GM23338 (cell line): ENCODE results near the gene KRTAP10-10. TPM values are rescaled to one million over a fixed set of nuclear protein-coding genes. Genes with fewer than 3 reads are reported as not detected.

Experiments
- ATAC-seq: fragments of 200-7000 bp; cut with Tn5 transposase; 3 replicates; pipeline ENCODE4 v1.9.1; 2020
- DNase-seq: peaks from one replicate; pipeline ENCODE4 v3.0.0-alpha.2; 2015; ENCODE audit warnings: low spot score
- H2AFZ ChIP-seq: fragments of 200-600 bp; sonication (generic); 2 replicates; pipeline ENCODE4 v1.8.0; 2016; ENCODE audit warnings: antibody characterized with exemption, mild to moderate bottlenecking, moderate library complexity
- H3F3A ChIP-seq: fragments of 200-600 bp; sonication (generic); replicated peaks from 2 replicates; pipeline ENCODE4 v1.8.0; 2017; ENCODE audit warnings: antibody characterized with exemption, mixed run types, low read depth
- H3K27ac ChIP-seq: fragments of 200-600 bp; sonication (generic); 2 replicates; pipeline ENCODE4 v1.6.1; 2016; ENCODE audit warnings: low read depth
- H3K27me3 ChIP-seq: fragments of 200-600 bp; sonication (generic); 2 replicates; pipeline ENCODE4 v1.8.0; 2016; ENCODE audit warnings: mild to moderate bottlenecking, mixed run types, moderate library complexity; ENCODE audit not compliant: insufficient read depth
- H3K36me3 ChIP-seq: fragments of 200-600 bp; sonication (generic); 2 replicates; pipeline ENCODE4 v1.8.0; 2016; ENCODE audit warnings: mild to moderate bottlenecking; ENCODE audit not compliant: insufficient read depth
- H3K4me1 ChIP-seq: fragments of 200-600 bp; sonication (generic); 2 replicates; pipeline ENCODE4 v1.8.0; 2016; ENCODE audit warnings: mild to moderate bottlenecking, moderate library complexity; ENCODE audit not compliant: insufficient read depth
- H3K4me2 ChIP-seq: fragments of 200-600 bp; sonication (generic); 2 replicates; pipeline ENCODE4 v1.7.1; 2017; ENCODE audit warnings: mixed run types
- H3K4me3 ChIP-seq: fragments of 200-600 bp; sonication (generic); 2 replicates; pipeline ENCODE4 v1.6.1; 2016; ENCODE audit warnings: mixed run types
- H3K79me2 ChIP-seq: fragments of 200-600 bp; sonication (generic); replicated peaks from 2 replicates; pipeline ENCODE4 v1.8.0; 2017; ENCODE audit warnings: mild to moderate bottlenecking; ENCODE audit not compliant: insufficient read depth
- H3K9me2 ChIP-seq: fragments of 200-600 bp; sonication (generic); 2 replicates; pipeline ENCODE4 v1.8.0; 2017; ENCODE audit not compliant: insufficient read depth
- H4K20me1 ChIP-seq: fragments of 200-600 bp; sonication (generic); replicated peaks from 2 replicates; pipeline ENCODE4 v1.8.0; 2017; ENCODE audit warnings: mild to moderate bottlenecking; ENCODE audit not compliant: insufficient read depth
- H3K27ac Mint-ChIP-seq: 2 replicates; pipeline ENCODE4 v1.8.0; 2020; ENCODE audit warnings: inconsistent platforms, mild to moderate bottlenecking, moderate library complexity, mixed read lengths
- H3K27me3 Mint-ChIP-seq: 3 replicates; pipeline ENCODE4 v1.8.0; 2022; ENCODE audit warnings: low read depth, mild to moderate bottlenecking, moderate library complexity, mixed read lengths, inconsistent platforms; ENCODE audit not compliant: insufficient read depth, poor library complexity
- H3K36me3 Mint-ChIP-seq: 3 replicates; pipeline ENCODE4 v1.8.0; 2021; ENCODE audit warnings: low read depth, mild to moderate bottlenecking, inconsistent platforms, moderate library complexity, mixed read lengths
- H3K4me1 Mint-ChIP-seq: 3 replicates; pipeline ENCODE4 v1.8.0; 2020; ENCODE audit warnings: mild to moderate bottlenecking, inconsistent platforms, mixed read lengths
- H3K4me3 Mint-ChIP-seq: 3 replicates; pipeline ENCODE4 v1.8.0; 2021; ENCODE audit warnings: moderate library complexity, mild to moderate bottlenecking, inconsistent platforms, mixed read lengths
- H3K9me3 Mint-ChIP-seq: 3 replicates; pipeline ENCODE4 v1.8.0; 2020; ENCODE audit warnings: moderate library complexity, mild to moderate bottlenecking, inconsistent platforms, mixed read lengths
- CREB1 ChIP-seq: fragments of 250-450 bp; sonication (Bioruptor Pico); IDR thresholded peaks from 2 replicates; pipeline ENCODE4 v1.5.0; 2020; ENCODE audit warnings: low read depth, mild to moderate bottlenecking, moderate library complexity
- CTCF ChIP-seq, 2 experiments: fragments of 200-600 bp in 1 of 2; sonication (generic) in 1 of 2; conservative IDR thresholded peaks; 2 replicates each; pipeline versions ENCODE4 v1.5.1 to v1.6.1; 2016 to 2017; ENCODE audit warnings: antibody characterized with exemption in 2 of 2, low read depth in 2 of 2, mild to moderate bottlenecking in 2 of 2, moderate library complexity in 1 of 2
- EZH2phosphoT487 ChIP-seq: fragments of 200-600 bp; sonication (generic); IDR thresholded peaks from one replicate; pipeline ENCODE4 v1.8.1; 2018; ENCODE audit warnings: antibody characterized with exemption; ENCODE audit not compliant: unreplicated experiment
- JUNB ChIP-seq: IDR thresholded peaks from one replicate; pipeline ENCODE4 v1.6.1; 2016; ENCODE audit warnings: antibody characterized with exemption; ENCODE audit not compliant: unreplicated experiment
- STAT1 ChIP-seq: IDR thresholded peaks from one replicate; pipeline ENCODE4 v1.6.1; 2016; ENCODE audit warnings: antibody characterized with exemption; ENCODE audit not compliant: unreplicated experiment
- ZNF114 ChIP-seq: fragments of 250-450 bp; sonication (Bioruptor Pico); IDR thresholded peaks from 2 replicates; pipeline ENCODE4 v1.5.0; 2020; ENCODE audit warnings: mild to moderate bottlenecking, moderate library complexity
- ZNF331 ChIP-seq: fragments of 250-450 bp; sonication (Bioruptor Pico); IDR thresholded peaks from 2 replicates; pipeline ENCODE4 v1.5.0; 2020; ENCODE audit warnings: low read depth, mild to moderate bottlenecking, moderate library complexity
- ZNF462 ChIP-seq: fragments of 250-450 bp; sonication (Bioruptor Pico); IDR thresholded peaks from 2 replicates; pipeline ENCODE4 v1.5.0; 2020; ENCODE audit warnings: mild to moderate bottlenecking, moderate library complexity
- polyA plus RNA-seq: library from polyadenylated mRNA; unstranded; fragments of >200 nt; fragmentation: Nextera tagmentation; extraction: Ambion mirVana; gene quantifications from 2 replicates; pipeline ENCODE4 v1.2.1, GENCODE V29; 2016
- total RNA-seq: library from RNA; depleted of rRNA; stranded (reverse); fragments of >200 nt; shearing (Covaris generic); gene quantifications from 2 replicates; pipeline ENCODE4 v1.2.3, GENCODE V29; 2014
- TF ChIP-seq, protein P1 (sequence below): IDR thresholded peaks from one replicate; pipeline ENCODE4 v1.6.1; 2018; ENCODE audit warnings: antibody characterized with exemption; ENCODE audit not compliant: unreplicated experiment

Gene KRTAP10-10
- total and polyA plus RNA-seq, 2 experiments from 2014 or later: not detected

- TF ChIP-seq, protein P1, sequence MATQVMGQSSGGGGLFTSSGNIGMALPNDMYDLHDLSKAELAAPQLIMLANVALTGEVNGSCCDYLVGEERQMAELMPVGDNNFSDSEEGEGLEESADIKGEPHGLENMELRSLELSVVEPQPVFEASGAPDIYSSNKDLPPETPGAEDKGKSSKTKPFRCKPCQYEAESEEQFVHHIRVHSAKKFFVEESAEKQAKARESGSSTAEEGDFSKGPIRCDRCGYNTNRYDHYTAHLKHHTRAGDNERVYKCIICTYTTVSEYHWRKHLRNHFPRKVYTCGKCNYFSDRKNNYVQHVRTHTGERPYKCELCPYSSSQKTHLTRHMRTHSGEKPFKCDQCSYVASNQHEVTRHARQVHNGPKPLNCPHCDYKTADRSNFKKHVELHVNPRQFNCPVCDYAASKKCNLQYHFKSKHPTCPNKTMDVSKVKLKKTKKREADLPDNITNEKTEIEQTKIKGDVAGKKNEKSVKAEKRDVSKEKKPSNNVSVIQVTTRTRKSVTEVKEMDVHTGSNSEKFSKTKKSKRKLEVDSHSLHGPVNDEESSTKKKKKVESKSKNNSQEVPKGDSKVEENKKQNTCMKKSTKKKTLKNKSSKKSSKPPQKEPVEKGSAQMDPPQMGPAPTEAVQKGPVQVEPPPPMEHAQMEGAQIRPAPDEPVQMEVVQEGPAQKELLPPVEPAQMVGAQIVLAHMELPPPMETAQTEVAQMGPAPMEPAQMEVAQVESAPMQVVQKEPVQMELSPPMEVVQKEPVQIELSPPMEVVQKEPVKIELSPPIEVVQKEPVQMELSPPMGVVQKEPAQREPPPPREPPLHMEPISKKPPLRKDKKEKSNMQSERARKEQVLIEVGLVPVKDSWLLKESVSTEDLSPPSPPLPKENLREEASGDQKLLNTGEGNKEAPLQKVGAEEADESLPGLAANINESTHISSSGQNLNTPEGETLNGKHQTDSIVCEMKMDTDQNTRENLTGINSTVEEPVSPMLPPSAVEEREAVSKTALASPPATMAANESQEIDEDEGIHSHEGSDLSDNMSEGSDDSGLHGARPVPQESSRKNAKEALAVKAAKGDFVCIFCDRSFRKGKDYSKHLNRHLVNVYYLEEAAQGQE: no peak
- TF ChIP-seq ZNF114 (CRISPR knock-in tag) (no peak), ZNF331 (CRISPR knock-in tag) (no peak), JUNB (no peak), CTCF (conservative IDR thresholded peaks at IDR 0.05; ENCODE audit: low read depth in 2 of 2) (no peak), EZH2phosphoT487 (no peak)
Observed at GRCh38 chr21:44589094-44589493, 48.1 kb upstream of the KRTAP10-10 start (continued).

- Histone ChIP-seq H3K4me2 (no peak overlapping the region), H2AFZ (no peak overlapping the region), H3F3A (0 out of 2 replicates have a peak, but pooled peaks cover 4% of the 10 kb centered on the region), H4K20me1 (no peaks in the 10 kb centered on the region), H3K27ac (no peak overlapping the region), H3K4me3 (no peak overlapping the region), H3K9me2 (no peaks in the 10 kb centered on the region), H3K27me3 (no peaks in the 10 kb centered on the region), H3K36me3 (no peaks in the 10 kb centered on the region), H3K4me1 (peaks cover 13% of the 10 kb centered on the region), H3K79me2 (no peaks in the 10 kb centered on the region)
- Mint-ChIP-seq H3K9me3 (no peaks in the 10 kb centered on the region; the same call in 2 of the 3 replicates), H3K4me1 (peaks cover 14% of the 10 kb centered on the region), H3K27me3 (peaks cover 7% of the 10 kb centered on the region), H3K4me3 (no peak overlapping the region), H3K36me3 (no peaks in the 10 kb centered on the region; the same call in 2 of the 3 replicates), H3K27ac (no peak overlapping the region)
- TF ChIP-seq ZNF462 (CRISPR knock-in tag) (no peak), STAT1 (no peak), ZNF114 (CRISPR knock-in tag) (no peak), CREB1 (no peak)
- ATAC-seq: no peak
- DNase-seq: no peak
Observed at GRCh38 chr21:44589586-44590305, 47.4 kb upstream of the KRTAP10-10 start.
